Left cardiac atrium (tissue), 4 donors: ENCODE results near the gene NKTR. TPM values are rescaled to one million over a fixed set of nuclear protein-coding genes. Genes with fewer than 3 reads are reported as not detected.

Source experiments
- ATAC-seq, 2 donors: fragments of 200-7000 bp; cut with Tn5 transposase; one replicate each; pipeline ENCODE4 v1.9.1; 2020; ENCODE audit warnings: mild to moderate bottlenecking in 2 of 2, moderate library complexity in 2 of 2
- DNase-seq: peaks from one replicate; pipeline ENCODE4 v3.0.0-alpha.2; 2020
- intact Hi-C, 2 donors: fragments of 100-400 bp; cut with DNase I; formaldehyde crosslinking; loops; one replicate each; pipeline versions ENCODE4 v1.14.1 to v1.15.1; 2022 to 2023
- total RNA-seq, 2 donors: library from RNA; stranded (reverse); fragmentation: NEBNext Ultra II Directional; extraction: Animal tissue kit (Norgen Biotek cat#: 25700); gene quantifications; one replicate each; pipeline ENCODE4 v1.2.1, GENCODE V29; 2021
- donor health status: DM: no; HTN: yes; CAD: no.
- donor health status: DM: no; HTN: yes; CAD: no; lungs with severe emphysema.
- donor health status: DM: yes; HTN: yes; CAD: no.
- donor health status: Dilated cardiomyopathy.

The NKTR gene
- total RNA-seq, 2 donors from 2014 or later = 26.5 to 35.9 TPM

GRCh38 chr3:42657675-42658074 is 57.2 kb downstream of the NKTR start:
- ATAC-seq (no peak), DNase-seq (no peak)
- intact Hi-C loops = no loop called here

DNA sequence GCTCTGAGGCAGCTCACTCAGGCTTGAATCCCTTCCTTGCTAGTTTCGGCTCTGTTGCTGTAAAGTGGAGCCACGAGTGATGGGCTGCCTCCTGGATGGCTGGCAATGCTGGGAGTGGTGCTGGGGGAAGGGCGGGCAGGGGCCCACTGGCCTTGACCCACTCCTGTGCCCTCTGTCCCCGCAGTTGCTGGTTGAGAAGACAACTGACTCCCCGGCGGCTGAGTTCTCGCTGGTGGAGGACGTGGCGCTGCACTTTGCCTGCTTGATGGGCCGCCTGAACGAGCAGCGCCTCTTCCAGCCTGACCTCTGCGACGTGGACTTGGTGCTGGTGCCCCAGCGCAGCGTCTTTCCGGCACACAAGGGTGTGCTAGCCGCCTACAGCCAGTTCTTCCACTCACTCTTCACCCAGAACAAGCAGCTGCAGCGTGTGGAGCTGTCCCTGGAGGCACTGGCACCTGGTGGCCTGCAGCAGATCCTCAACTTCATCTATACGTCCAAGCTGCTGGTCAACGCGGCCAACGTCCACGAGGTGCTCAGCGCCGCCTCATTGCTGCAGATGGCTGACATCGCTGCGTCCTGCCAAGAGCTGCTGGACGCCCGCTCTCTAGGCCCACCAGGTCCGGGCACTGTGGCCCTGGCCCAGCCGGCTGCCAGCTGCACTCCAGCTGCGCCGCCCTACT is 57.7 kb downstream of the NKTR start:
- intact Hi-C loops = no loop called here
- DNase-seq = peak; percentile 30
- ATAC-seq = no peak

DNA sequence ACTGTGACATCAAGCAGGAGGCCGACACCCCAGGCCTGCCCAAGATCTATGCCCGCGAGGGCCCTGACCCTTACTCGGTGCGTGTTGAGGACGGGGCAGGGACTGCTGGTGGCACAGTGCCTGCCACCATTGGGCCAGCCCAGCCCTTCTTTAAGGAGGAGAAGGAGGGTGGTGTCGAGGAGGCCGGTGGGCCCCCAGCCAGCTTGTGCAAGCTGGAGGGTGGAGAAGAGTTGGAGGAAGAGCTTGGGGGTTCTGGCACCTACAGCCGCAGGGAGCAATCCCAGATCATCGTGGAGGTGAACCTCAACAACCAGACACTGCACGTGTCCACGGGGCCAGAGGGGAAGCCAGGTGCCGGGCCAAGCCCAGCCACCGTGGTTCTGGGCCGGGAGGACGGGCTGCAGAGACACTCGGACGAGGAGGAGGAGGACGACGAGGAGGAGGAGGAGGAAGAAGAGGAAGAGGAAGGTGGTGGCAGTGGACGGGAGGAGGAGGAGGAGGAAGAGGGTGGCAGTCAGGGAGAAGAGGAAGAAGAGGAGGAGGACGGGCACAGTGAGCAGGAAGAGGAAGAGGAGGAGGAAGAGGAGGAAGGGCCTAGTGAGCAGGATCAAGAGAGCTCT is 58.4 kb downstream of the NKTR start:
- DNase-seq (no peak), ATAC-seq (no peak)
- intact Hi-C loops = no loop called here

GRCh38 chr3:42659451-42660130 is 59.1 kb downstream of the NKTR start:
- no peak for ATAC-seq
- intact Hi-C loops = loop anchor here in 1 of 2 donors (2.0 to 5.0 kb wide), 2 partner anchors 43 to 85 kb away; partner anchors contain the start of gene HHATL
- no peak for DNase-seq

GRCh38 chr3:42660131-42660715 is 59.7 kb downstream of the NKTR start:
- DNase-seq = peak; percentile 61
- intact Hi-C loops = loop anchor here in 1 of 2 donors (2.0 to 5.0 kb wide), 2 partner anchors 42 to 85 kb away; partner anchors contain the start of gene HHATL
- peak; percentile 31 to 41 for ATAC-seq

GRCh38 chr3:42660898-42661297 is 60.4 kb downstream of the NKTR start:
- intact Hi-C loops = loop anchor here in 1 of 2 donors (2.0 to 5.0 kb wide), 2 partner anchors 41 to 84 kb away; partner anchors contain the start of gene HHATL
- peak; percentile 63 for DNase-seq
- ATAC-seq = peak; percentile 44 to 63

DNA sequence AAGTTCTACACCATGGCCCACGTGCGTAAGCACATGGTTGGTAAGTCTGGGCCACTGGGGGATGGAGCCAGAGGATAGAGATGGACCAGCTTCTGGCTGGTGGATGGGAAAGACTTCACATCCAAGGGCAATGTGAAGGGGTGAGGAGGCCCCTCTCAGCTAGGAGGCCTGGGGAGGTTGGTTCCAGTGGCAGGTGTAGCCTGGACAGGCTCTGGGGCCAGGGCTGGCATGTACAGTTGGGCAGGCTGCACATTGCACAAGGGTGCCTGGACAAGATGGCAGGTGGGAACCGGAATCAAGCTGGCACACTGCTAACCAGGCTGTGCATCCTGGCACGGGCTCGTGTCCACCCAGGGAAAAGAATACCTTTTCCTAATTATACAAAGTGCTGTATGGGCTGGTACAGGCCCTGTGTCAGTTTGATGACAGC is 61.1 kb downstream of the NKTR start:
- intact Hi-C loops = loop anchor here in 1 of 2 donors (2.0 to 5.0 kb wide), 2 partner anchors 41 to 83 kb away; partner anchors contain the start of gene HHATL
- DNase-seq (no peak), ATAC-seq (no peak)

GRCh38 chr3:42662037-42662812 is 61.7 kb downstream of the NKTR start:
- ATAC-seq (no peak), DNase-seq (no peak)
- intact Hi-C loops = loop anchor here in 1 of 2 donors (5.0 kb wide), 1 partner anchor 40 kb away; the partner anchor contains the start of gene HHATL

GRCh38 chr3:42662813-42663535 is 62.5 kb downstream of the NKTR start:
- intact Hi-C loops = loop anchor here in 1 of 2 donors (5.0 kb wide), 1 partner anchor 39 kb away; the partner anchor contains the start of gene HHATL
- DNase-seq (no peak), ATAC-seq (no peak)

DNA sequence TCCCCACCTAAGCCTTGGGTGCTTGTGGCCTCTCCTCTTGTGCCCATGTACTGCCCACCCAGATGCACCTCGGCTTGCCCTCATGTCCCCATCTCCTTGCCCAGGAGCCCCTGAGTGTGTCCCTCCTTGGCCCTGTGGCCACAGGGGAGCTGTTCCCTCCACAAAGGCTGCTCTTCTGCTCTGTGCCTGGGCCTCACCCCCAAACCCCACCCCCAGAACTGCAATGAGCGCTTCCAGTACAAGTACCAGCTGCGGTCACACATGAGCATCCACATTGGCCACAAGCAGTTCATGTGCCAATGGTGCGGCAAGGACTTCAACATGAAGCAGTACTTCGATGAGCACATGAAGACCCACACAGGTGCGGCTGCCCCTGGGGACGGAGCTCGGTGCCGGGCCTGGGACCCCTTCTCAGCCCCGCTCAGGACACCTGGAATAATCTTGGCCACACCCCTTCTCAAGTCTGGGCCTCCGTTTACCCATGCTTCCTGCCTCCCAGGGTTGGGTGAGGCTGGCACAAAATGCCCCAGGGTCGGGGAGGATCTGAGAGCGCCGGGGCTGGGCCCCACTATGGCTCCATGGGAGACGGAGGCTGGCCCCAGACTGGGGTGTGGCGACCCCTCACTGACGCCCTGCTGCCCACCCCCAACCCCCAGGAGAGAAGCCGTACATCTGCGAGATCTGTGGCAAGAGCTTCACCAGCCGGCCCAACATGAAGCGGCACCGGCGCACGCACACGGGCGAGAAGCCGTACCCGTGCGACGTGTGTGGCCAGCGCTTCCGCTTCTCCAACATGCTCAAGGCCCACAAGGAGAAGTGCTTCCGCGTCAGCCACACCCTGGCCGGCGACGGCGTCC is 63.3 kb downstream of the NKTR start:
- intact Hi-C loops = loop anchor here in 1 of 2 donors (5.0 kb wide), 1 partner anchor 38 kb away; the partner anchor contains the start of gene HHATL
- DNase-seq (no peak), ATAC-seq (no peak)

DNA sequence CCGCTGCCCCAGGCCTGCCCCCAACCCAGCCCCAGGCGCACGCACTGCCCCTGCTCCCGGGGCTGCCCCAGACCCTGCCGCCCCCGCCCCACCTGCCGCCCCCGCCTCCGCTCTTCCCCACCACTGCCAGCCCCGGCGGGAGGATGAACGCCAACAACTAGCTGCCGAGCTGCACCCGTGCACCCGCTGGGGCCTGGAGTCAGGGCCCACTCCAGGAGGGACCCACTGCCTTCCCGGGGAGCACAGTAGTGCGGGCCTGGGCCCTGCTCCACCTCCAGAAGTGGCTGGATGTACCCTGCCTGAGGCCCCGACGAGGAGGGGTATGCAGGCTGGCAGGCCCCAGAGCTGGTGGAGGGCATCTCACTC is 63.9 kb downstream of the NKTR start:
- ATAC-seq (no peak), DNase-seq (no peak)
- intact Hi-C loops = loop anchor here in 1 of 2 donors (5.0 kb wide), 1 partner anchor 38 kb away; the partner anchor contains the start of gene HHATL

GRCh38 chr3:42665050-42665878 is 64.8 kb downstream of the NKTR start:
- intact Hi-C loops = no loop called here
- ATAC-seq (no peak), DNase-seq (no peak)

GRCh38 chr3:42666022-42666421 is 65.5 kb downstream of the NKTR start:
- intact Hi-C loops = no loop called here
- no peak for DNase-seq
- no peak for ATAC-seq

GRCh38 chr3:42666577-42666998 is 66.1 kb downstream of the NKTR start:
- DNase-seq = no peak
- ATAC-seq = peak; percentile 36
- intact Hi-C loops = no loop called here

DNA sequence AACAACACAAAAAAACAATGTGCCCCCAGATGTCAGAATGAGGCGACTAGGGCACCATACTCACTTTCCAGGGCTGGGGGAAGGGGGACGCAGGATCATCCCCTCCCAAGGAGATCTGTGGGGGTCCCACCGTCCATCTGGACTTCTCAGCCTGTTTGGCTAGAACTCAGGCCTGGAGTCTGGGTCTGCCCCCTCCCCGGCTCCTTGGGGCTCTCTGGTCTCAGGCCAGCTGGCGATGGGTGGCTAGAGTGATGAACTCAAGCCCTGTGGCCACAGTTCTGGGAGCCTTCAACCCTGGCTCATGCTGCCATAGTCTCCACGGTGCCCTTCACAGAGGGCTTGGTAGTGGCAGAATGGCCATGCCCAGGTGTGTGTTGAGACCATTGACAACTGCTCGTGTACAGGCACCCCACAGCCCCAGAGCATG is 66.6 kb downstream of the NKTR start:
- peak; percentile 6 to 12 for ATAC-seq
- intact Hi-C loops = no loop called here
- no peak for DNase-seq
